K562 (cell line): Measurements from ENCODE around the gene FXR1. TPM values are rescaled to one million over a fixed set of nuclear protein-coding genes. Genes with fewer than 3 reads are reported as not detected.

Experiments
- CREB5 ChIP-seq: fragments of 250-450 bp; sonication (Bioruptor Pico); IDR thresholded peaks from 2 replicates; pipeline ENCODE4 v1.5.0; 2020; ENCODE audit warnings: mild to moderate bottlenecking
- CREBBP ChIP-seq: IDR thresholded peaks from one replicate; pipeline ENCODE4 v1.6.1; 2012; ENCODE audit warnings: low read depth, mild to moderate bottlenecking, control low read depth, inconsistent platforms, low read length
- CTCF ChIP-seq, 3 experiments: IDR thresholded peaks in 2 of 3; conservative IDR thresholded peaks in 1 of 3; 2 replicates each; pipeline ENCODE4 v1.5.1; 2011 to 2012; ENCODE audit warnings: low read length in 3 of 3, mild to moderate bottlenecking in 3 of 3, control low read depth in 2 of 3, improper control_type of control experiment in 1 of 3, inconsistent platforms in 1 of 3, low read depth in 1 of 3, mixed read lengths in 1 of 3, moderate library complexity in 1 of 3; ENCODE audit not compliant: insufficient read depth in 2 of 3
- DNMT1 ChIP-seq: fragments of 450-650 bp; IDR thresholded peaks from 2 replicates; pipeline ENCODE4 v1.6.1; 2016; ENCODE audit warnings: antibody characterized with exemption, mild to moderate bottlenecking
- ESRRA ChIP-seq: fragments of 450-650 bp; IDR thresholded peaks from 2 replicates; pipeline ENCODE4 v1.6.1; 2014; ENCODE audit warnings: low read depth, mild to moderate bottlenecking, moderate library complexity, borderline replicate concordance
- GTF2B ChIP-seq: IDR thresholded peaks from 2 replicates; pipeline ENCODE4 v1.6.1; 2011; ENCODE audit not compliant: insufficient read length; ENCODE audit errors: extremely low read depth
- GTF2E2 ChIP-seq: fragments of 200-800 bp; sonication (Bioruptor generic); IDR thresholded peaks from 2 replicates; pipeline ENCODE4 v1.6.1; 2016; ENCODE audit warnings: missing genetic modification characterization, missing compliant biosample characterization
- GTF3C2 ChIP-seq: IDR thresholded peaks from 3 replicates; pipeline ENCODE4 v1.6.1; 2011; ENCODE audit warnings: borderline replicate concordance, mild to moderate bottlenecking, moderate library complexity; ENCODE audit not compliant: insufficient read length; ENCODE audit errors: extremely low read depth
- MAX ChIP-seq: sonication (generic); formaldehyde crosslinking; IDR thresholded peaks from 2 replicates; pipeline ENCODE4 v1.9.0; 2022; ENCODE audit warnings: mild to moderate bottlenecking, missing genetic modification reagents
- MEF2D ChIP-seq: conservative IDR thresholded peaks from 2 replicates; pipeline ENCODE4 v1.6.1; 2016; ENCODE audit warnings: low read depth, missing genetic modification characterization, missing compliant biosample characterization
- NR3C1 ChIP-seq: sonication (generic); formaldehyde crosslinking; IDR thresholded peaks from 2 replicates; pipeline ENCODE4 v1.8.1; 2022; ENCODE audit warnings: missing genetic modification reagents
- ZBTB33 ChIP-seq: sonication (generic); formaldehyde crosslinking; IDR thresholded peaks from 2 replicates; pipeline ENCODE4 v1.8.1; 2023; ENCODE audit warnings: mild to moderate bottlenecking, missing genetic modification reagents
- ZNF12 ChIP-seq: sonication (generic); formaldehyde crosslinking; IDR thresholded peaks from 2 replicates; pipeline ENCODE4 v1.4.0; 2020; ENCODE audit warnings: mild to moderate bottlenecking, missing genetic modification reagents
- ZNF184 ChIP-seq: sonication (generic); formaldehyde crosslinking; IDR thresholded peaks from 2 replicates; pipeline ENCODE4 v1.5.0; 2020; ENCODE audit warnings: missing genetic modification reagents
- ZNF274 ChIP-seq: IDR thresholded peaks from 2 replicates; pipeline ENCODE4 v1.6.1; 2011; ENCODE audit warnings: low read depth, mild to moderate bottlenecking, low read length, moderate library complexity, borderline replicate concordance
- ZNF311 ChIP-seq: fragments of 250-450 bp; sonication (Bioruptor Pico); IDR thresholded peaks from 2 replicates; pipeline ENCODE4 v1.4.0; 2020; ENCODE audit warnings: mild to moderate bottlenecking, moderate library complexity
- polyA plus RNA-seq, 8 experiments: library from polyadenylated mRNA; depleted of rRNA in 4 of 8; stranded (reverse) in 5 of 8; unstranded in 3 of 8; fragments of >200 nt; fragmentation: Nextera tagmentation in 2 of 8; fragmentation: Illumina TruSeq in 1 of 8; extraction: Ambion mirVana in 2 of 8; extraction: Trizol in 1 of 8; gene quantifications; 2 replicates each; pipeline versions ENCODE4 v1.2.1 to v1.2.3, GENCODE V29; 2011 to 2014; ENCODE audit warnings: inconsistent platforms in 1 of 8, missing spikeins in 1 of 8
- total RNA-seq, 7 experiments: library from RNA; depleted of rRNA in 6 of 7; stranded (reverse); fragments of >200 nt in 6 of 7; fragmentation: Illumina TruSeq in 2 of 7; extraction: Trizol in 2 of 7; gene quantifications; 2 replicates each; pipeline versions ENCODE4 v1.2.1 to v1.2.3, GENCODE V29; 2011 to 2021; ENCODE audit warnings: low replicate concordance in 1 of 7

Gene FXR1
- total and polyA plus RNA-seq, 9 of the 15 experiments (the other 6 are each of a cell fraction or from before 2014, with no cell fraction given), result 59.4 to 177 (median 136) TPM

GRCh38 chr3:180870008-180870699 lies 42.3 kb upstream of the FXR1 start (continued):
- TF ChIP-seq CREB5 (CRISPR knock-in tag), result no peak
- TF ChIP-seq ZBTB33 (CRISPR knock-in tag), result peak; percentile 82
- TF ChIP-seq ZNF184 (CRISPR knock-in tag), result no peak
- peak; percentile 77 for TF ChIP-seq MAX (CRISPR knock-in tag)
- TF ChIP-seq ESRRA, result no peak
- TF ChIP-seq ZNF274, result no peak
- no peak for TF ChIP-seq MEF2D
- no peak for TF ChIP-seq GTF3C2
- TF ChIP-seq GTF2B, result no peak
- 0 out of 6 replicates have a peak, but pooled peaks of 1 of the 3 experiments have one; percentile 16 for TF ChIP-seq CTCF (IDR thresholded peaks at IDR 0.05 in 2 of 3, conservative IDR thresholded peaks at IDR 0.05 in 1 of 3; ENCODE audit: insufficient read depth in 2 of 3, low read depth in 1 of 3, low read length in 3 of 3)
- no peak for TF ChIP-seq ZNF311
- no peak for TF ChIP-seq NR3C1
- TF ChIP-seq DNMT1, result no peak
- TF ChIP-seq ZNF12 (CRISPR knock-in tag), result no peak
- TF ChIP-seq GTF2E2 (tag), result no peak
- TF ChIP-seq CREBBP, result no peak
